Fibroblast of gingiva (primary cell): ENCODE measurements around the gene MID1.

Experiments used
- DNase-seq: peaks from one replicate; pipeline ENCODE4 v3.0.0-alpha.2; 2011; ENCODE audit warnings: low read depth

Gene MID1

DNA sequence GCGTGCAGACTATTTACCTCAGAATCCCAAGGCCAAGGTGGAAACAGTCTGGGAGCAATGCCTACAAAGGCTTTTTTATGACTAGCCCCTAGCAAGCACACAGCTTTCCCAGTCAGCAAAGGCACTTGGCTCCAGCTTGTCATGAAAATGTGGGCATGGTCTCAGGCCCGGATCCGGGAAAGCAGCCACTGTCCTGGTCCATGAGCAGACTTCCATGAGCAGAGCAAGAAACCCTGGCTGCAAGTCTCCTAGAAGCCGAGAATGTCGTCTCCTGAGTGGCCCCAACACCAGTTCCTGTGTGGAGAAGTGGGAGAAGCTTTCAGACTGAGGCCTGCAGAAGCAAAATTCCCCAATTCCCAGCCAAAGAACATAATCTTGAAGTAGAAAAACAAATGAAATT is 190.5 kb downstream of the MID1 start:
- DNase-seq: no peak

DNA sequence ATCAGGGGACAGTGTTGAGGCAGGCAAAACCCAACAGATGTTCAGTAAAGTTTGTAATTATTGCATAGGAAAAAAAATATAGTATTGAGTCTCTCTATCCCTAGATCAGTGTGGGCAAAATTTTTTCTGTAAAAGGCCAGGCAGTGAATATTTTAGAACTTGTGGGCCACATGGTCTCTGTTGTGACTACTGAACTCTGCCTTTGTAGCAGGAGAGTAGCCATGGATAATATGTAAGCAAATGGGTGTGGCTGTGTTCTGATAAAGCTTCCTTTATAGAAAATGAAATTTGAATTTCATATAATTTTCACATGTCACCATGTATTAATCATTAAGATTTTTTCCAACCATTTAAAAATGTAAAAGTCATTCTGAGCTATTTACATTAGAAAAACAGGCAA is 193.1 kb downstream of the MID1 start:
- no peak for DNase-seq

DNA sequence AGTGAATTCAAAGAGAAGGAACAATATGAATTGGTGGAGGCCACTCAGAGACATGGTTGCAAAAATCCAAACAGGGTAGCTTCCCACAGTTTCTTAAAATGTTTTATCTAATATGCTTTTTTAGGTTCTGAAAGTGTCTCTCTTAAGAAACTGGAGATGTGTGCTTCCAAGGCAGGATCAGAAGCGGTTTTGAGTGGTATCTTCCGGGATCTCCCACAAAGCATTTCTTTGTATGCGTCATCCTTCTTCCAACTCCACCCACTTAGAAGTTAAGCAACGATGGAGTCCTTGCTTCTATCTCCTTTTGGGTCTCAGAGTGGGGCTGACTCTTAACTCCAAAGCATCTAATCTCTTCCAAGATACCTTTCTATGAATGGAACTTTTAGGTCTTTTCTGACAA is 196.7 kb downstream of the MID1 start:
- no peak for DNase-seq

DNA sequence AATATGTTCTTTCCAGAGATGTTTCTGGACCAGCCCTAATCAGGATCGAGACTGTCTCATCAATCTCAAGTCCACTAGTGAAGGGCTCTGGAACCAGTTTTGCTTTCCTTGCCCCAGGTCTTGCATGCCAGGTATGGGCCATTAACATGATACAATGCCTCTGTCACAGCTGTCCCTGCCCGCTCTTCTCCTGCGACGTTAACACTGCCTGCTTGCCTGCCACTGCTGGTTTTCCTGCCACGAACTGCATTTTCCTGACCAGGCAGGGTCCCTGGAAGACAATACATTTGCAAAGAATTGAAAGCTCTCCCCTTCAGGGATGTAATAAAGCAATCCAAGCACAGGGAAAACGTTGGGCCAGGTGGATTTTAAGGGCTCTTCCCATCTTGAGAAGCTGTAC is 200.3 kb downstream of the MID1 start:
- DNase-seq: no peak

DNA sequence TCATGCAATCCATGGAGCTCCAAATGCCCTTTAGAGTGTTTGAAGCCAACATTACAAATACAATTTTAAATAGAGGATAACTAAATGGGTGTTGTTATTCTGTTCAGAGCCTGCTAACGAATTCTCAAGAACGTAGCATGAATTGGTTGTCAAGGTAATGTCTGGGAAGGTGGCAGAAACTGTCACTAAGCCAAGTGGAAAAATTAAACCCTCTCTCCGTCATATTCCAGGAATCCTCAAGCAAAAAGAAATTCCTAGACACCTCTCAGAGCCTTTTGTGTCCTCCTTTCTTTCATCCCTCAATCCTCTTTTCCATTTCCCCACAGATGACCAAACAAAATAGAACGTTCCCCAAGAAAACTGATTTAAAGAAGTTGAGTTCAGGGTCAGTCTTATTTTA is 204.0 kb downstream of the MID1 start:
- no peak for DNase-seq

DNA sequence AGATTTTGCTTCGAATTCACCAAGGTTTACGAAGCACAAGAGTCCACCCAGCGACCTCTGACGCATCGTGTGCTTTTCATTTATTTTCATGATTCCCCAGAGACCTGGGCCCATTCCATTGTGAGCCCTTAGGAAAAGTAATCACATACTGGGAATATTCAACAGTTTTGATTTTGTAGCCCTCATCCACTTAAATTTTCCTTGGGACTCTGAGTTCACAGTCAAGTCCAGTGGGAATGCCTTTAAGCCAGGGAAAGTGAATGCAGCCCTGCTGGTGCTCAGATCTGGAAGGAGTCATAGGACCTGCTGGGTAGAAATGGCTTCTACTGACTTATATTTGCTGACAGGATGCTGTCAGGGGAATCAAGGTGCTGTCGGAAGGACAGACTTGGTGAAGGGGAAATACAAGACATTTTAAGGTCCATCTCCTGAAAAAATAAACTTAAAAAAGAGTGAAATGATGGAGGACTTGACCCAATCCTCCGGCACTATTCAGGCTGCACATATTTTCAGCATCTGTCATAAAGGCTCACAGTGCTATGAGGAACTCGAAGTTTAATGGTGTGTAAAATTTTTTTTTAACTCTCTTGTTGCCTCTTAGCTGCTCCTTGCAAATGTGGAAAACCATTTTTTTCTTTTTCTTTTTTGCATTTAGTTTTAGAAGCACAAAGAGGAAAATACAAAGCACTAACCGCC is 204.9 kb downstream of the MID1 start:
- DNase-seq: peak; percentile 11

DNA sequence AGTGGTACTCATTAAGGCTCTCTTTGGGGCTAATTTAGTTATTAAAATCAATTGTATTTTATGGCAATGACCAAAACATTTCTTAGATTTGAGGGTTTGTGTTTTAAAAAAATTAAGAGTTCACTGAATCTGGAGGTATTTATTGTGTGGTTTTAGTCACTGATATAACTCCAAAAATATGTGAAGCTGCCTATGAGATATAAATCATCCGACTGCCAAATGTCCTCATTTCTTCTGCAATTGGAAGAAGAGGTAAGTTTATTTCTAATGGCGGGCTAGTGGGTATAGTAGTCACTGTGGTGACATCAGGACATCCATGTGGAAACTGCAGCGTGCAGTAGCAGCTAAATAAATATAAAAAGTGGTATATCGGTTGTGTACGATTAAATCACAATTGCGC is 205.5 kb downstream of the MID1 start:
- peak; percentile 18 for DNase-seq

DNA sequence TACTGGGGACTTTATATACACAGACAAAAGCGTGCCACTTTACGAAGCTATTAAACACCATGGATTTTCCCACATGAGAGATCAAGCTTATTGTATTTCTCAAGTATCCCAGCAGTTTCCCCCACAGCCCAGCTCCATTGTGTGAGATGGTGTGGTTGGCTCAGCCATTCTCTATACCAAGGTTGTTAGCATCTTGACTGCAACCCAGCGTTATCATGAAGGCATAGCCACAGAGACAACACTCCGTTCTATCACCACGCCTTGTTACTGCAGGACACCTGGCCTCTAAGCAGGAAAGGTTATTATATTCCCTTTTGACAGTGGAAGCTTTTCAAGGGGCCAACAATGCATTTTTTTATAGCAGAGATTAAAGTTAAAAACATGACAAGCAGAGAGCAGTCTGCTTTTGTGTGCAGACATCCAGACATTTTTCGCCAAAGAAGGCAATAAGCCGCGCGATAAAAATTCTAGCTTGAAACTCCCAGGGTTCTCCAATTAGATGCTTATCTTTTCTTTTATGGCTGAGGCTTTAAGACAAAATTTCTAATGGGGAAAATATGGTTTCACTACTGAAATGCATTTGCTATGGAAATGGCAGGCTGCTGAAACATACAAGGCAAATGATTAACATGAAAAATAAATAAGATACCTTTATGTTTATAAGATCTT is 206.1 kb downstream of the MID1 start:
- DNase-seq: no peak

DNA sequence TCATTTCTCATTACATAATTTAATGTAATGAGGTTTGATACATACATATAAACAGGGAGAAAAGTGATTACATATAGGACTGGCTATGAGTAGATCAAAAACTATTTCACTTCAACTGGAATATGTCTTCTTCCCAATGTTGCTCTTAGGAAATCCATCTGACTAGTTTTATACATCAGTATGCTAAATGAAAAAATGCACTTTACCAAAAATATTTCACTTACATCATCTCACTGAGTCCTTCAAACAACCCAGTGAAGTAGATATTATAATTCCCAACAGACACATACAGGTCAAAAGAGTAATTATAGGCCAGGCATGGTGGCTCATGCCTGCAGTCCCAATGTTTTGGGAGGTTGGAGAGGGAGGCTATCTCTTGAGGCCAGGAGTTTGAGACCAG is 215.9 kb downstream of the MID1 start:
- DNase-seq: peak; percentile 47

DNA sequence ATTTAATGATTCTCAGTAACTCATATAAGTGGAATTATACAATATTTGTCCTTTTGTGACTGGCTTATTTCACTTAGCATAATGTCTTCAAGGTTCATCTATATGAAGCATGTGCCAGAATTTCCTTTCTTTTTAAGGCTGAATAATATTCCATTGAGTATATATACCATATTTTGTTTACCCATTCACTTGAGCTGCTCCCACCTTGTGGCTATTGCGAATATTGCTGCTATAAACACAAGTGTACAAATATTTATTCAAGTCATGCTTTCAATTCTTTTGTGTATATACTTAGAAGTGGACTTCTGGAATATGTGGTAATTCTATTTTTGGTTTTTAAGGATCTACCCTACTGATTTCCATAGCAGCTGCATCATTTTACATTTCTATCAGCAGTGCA is 219.1 kb downstream of the MID1 start:
- DNase-seq: no peak

DNA sequence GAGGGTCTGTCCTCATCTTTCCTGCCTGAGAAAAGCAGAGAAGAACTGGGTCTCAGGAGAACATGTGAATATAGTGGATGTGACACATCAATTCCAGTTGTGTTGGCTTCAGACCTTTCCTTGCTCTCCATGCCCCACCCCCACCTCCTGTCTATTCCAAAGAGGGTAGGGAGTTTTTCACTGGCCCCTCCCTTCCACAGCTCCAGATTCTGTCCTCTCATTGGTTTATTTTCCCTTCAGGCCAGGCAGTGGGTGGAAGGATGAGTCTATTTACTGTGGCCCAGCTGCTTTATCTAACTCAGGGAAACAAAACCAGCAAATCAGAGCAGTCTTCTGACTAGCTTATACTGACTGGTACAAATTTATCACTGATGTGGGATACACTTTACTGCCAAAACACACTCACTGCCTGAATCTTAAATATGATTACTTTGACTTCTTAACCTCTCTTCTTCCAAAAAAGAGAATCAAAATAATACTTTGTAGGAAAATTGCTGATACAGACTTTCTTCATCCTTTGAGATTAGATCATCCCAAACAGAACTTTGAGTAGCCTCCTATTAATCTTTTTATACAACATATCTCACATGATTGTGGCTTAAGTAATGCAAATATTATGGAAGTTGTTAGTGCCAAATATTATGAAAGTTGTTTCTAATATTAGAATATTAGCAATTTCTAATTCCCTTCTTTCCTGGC is 221.2 kb downstream of the MID1 start:
- no peak for DNase-seq

DNA sequence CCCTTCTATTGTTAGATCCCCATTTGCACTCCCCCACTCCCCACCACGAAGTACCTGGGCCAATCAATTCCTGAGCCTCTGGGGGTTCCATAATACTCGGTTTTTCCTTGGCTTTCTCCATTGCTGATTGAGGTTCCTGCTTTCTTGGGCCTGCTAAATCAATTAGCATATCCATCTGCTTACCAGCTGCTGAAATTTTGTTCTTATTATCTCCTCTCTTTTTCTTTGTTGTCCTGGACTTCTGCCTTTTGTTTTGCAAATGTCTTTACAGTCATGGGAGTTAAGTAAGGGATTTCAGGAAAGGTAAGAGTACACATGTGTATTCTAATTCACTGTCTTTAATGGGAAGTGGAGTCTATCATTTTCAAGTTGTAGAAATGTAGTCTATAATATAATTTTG is 222.2 kb downstream of the MID1 start:
- no peak for DNase-seq

DNA sequence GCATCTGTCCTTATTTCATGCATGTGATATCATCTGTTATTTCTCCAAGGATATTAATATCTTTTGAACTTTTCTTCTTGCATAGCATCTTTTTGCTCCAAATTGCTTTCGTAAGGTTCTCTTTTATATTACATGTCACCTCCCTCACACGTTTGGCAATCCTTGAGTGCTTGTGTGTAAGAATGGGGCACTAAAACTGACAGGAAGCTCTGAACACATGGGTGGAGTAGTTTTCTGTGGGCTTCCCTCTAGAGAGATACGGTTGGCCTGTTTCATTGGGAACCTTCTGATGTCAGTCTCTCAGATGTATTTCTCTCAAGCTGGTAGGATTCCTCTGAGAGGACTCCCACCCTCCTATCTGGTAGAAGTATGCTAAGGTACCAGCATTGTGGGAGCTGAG is 223.0 kb downstream of the MID1 start:
- no peak for DNase-seq

DNA sequence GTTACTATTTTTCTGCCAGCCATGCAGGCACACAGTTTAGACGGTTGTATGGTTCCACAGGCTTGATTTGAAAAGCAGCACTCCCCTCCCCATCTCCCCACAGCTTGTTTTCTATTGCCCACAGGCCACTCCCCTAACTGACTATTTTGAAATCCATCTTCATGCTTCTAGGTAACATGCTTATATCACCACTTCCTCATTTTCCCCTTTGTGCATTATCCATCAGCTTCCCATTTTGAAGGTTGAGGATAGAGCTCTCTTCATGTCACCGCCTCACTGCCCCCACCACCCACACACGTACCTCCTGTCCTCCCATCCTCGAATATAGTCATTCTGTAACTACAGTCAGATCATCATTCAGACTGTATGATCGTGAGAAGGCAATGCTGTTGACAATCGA is 224.7 kb downstream of the MID1 start:
- no peak for DNase-seq
